ENCODE measurements around the gene C19orf73.

DNA sequence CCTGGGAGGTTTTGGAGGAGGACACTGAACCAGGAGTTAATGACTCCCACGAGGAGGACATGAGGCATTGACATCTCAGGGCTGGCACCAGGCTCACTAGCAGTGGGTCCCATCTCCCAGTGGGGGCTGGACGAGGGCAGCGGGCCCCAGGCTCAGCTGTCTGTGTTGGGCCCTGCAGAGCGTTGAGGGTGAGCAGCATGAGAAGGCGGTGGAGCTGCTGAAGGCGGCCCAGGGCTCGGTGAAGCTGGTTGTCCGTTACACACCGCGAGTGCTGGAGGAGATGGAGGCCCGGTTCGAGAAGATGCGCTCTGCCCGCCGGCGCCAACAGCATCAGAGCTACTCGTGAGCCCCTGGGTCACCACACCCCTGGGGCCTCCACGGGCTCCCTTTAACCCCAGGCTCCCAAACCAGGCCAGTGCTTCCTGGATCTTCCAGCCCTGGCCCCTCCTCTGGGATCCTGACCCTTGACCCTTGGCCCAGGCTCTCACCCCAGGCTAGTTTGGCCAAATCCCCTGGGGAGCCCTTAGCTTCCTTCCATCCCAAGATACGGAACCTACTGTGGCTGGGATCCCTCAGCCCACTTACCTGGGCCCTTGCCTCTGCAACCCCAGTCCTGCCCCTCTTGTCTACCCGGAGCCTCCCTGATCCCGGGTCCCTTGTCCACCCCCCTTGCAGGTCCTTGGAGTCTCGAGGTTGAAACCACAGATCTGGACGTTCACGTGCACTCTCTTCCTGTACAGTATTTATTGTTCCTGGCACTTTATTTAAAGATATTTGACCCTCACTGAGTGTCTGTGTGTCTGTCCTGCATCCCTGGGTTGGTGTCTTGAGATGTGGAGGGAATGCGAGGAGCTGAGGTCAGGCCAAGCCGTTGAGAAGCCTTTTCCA lies 1.0 kb downstream of the C19orf73 start:
- TF ChIP-seq EZH2 (IDR thresholded peaks at IDR 0.05; ENCODE audit: insufficient read depth, poor library complexity, severe bottlenecking) (no peak), EZH2phosphoT487 (IDR thresholded peaks at IDR 0.05; ENCODE audit: insufficient read depth, low read depth) (no peak)
